ENCODE data around the gene DCLK2.

The DCLK2 gene

DNA sequence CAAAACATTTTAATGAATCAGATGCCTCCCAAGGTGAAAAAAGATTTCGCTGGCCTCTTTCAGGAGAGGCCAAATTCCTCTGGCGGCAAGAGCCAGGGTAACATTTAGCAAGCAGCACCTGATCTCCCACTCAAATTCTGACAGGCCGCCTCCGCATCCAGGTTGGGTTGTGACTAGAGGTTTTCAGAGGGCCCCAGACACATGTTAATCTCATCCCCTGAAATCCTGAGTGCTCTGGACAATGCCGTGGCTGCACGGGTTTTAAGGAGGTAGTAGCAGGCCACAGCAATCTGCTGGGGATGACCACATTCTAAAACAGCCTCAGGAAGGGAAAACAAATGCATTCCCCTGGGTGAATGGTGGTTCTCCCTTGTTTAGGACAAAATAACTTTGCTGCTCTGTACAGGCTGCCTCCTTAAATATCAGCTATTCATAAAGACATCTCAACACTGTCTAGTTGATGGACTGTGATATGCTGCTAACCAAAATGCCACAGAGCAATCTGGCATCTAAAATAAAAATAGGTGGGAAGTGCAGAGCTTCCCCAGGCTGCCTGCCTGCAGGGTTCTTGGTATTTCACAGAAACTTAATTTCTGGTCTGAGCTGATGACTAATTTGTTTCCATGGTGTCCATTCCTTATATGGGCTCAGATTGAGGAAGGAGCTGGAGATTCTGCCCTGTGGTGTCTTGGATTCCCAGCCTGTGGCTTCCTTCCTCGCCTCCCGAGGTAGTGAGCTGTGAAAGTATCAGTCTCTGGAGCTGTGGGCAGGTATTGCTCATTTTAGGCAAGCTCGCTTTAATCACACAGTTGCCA, 202.0 kb downstream of the DCLK2 start:
- peak in 1 of 2 donors; percentile 22 for DNase-seq

- no peak for DNase-seq
Measured at GRCh38 chr4:150280975-150281374, 202.7 kb downstream of the DCLK2 start.

DNA sequence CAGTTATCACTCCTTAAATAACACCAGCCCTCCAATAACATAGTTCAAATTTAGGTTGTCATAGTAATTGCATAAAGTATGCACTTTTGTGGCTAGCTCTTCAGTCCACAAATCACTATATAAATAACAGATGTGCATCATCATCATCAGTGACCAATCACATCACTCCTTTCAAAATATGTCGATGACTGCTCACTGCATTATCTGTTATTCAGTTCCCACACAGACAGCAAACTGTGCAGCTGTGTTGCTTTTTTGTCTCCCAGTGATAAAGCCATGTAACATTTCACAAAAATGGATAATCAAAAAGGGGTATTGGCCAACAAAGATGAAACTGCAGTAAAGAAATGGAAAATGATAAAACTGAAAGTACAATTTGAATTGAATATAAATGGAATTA, 205.4 kb downstream of the DCLK2 start:
- DNase-seq, result no peak

DNA sequence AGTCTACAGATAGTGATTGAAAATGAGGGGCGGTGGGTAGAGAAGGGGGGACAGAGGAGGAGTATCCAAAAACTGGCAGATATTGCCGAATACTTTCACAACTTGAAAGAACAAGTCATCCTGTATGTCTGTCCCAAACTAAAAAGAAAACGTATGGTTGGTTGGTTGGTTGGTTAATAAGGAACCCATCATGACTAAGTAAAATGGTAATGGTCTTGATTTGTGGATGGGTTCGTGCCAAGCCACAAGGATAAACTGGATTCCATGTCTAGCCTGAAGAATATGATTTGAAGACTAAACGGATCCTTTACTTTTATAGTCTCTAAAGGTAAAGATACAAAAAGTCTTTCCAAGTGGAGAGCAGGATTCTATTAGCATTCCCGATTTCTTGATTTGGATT, 208.4 kb downstream of the DCLK2 start:
- no peak for DNase-seq

DNA sequence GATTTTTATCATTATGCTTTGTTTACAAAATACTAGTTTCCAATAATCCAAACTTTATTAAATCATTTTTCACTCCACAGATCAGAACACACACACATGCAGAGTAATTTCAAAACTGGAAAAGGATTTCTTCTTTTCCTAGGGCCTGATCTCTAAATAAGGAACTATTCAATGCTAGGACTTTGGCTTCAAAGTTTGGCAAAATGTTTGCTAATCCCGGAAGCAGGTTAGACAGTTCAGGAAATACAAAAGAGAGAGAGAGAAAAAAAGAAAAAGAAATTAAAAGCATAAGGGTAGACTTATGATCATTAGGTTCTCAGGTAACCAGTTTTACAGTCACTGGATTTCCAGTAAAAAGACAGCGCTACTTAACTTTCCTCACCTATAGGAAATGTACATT, 211.0 kb downstream of the DCLK2 start:
- no peak for DNase-seq

DNA sequence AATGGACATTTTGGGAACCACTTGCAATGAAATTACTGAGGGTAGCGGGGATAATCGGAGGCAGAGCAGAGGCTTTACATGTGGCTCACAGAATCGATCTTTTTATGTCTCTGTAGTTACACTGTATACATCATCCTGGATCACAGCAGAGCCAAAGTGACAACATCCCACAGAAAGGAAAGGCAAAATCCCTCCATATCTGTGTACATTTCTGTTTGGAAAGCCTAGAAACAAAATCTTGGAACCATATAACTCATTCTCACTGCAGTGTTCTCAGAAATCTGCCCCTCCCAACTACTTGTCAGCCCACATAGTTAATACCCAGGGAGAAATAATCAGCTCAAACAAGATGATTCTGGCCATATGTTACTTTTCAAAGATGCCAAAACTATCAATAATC, 211.6 kb downstream of the DCLK2 start:
- no peak for DNase-seq

GRCh38 chr4:150297861-150298474, 219.7 kb downstream of the DCLK2 start:
- DNase-seq, result peak; percentile 3 to 40

DNA sequence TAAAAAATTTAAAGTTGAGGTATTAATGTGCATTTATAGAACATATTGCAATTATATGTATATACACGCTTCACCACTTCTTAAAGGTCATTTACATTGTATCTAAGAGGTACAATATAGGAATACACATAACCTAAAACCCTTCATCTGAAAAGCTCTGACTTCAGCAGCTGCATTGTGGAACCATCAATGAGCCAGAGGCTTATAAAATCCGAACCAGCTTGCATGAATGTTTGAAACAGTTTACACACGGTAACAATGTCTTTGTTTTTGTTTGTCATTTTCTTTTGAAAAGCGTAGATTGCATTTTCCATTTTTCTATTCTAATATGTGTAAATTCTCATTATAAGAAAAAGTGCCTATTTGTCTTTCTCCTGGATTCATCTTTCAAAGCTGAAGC, 221.6 kb downstream of the DCLK2 start:
- DNase-seq, result no peak

DNA sequence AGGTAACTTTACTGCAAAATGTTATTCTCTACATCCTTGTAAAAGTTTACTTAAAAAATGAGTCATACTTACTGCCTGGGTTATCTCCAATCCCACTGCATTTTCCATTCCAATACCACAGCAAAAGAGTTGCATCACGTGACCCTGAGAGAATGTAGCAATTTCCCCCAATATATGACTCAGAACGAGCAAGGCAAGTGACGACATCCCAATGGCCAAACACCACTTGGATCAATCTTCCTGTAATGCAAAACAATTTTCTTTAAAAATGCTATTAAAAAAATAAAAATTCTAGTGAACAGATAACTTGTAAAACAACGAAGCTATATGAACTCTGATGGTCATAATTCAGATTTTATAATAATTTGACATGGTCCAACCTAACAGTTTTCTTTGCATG, 224.3 kb downstream of the DCLK2 start:
- no peak for DNase-seq

- DNase-seq, result no peak
Measured at GRCh38 chr4:150305995-150306394, 227.8 kb downstream of the DCLK2 start.

DNA sequence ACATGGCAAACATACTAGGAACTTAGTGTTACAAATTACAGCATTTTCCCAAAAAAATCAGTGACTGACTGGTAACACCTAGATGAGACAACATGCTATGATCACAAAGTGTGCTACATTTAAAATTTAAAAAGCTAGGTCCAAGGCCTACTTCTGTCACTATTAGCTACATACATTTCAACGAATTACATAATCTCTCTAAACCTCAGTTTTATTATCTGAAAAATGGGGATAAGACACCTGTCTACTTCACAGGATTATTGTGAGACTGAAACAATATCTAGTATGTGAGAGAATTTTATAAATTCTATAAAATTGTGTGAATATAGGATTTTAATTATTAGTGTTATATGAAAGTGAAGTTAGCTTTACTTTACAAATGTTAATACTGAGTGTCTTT, 228.5 kb downstream of the DCLK2 start:
- DNase-seq, result no peak

Data from hippocampal formation (tissue), 2 donors.